Caco-2 (cell line): Measurements from ENCODE around the gene NR4A2. TPM values are rescaled to one million over a fixed set of nuclear protein-coding genes. Genes with fewer than 3 reads are reported as not detected.

Experiments
- BruUV-seq: library from RNA; stranded (reverse); fragments of 400-500 nt; replicated peaks from 2 replicates; lab custom pipeline; 2021; lab: Mats Ljungman, UMichigan
- CTCF ChIA-PET: fragments of 300-600 bp; sonication (Branson Sonifier 250); formaldehyde crosslinking; loops from one replicate; lab custom pipeline; 2022; ENCODE audit warnings: antibody characterized with exemption; lab: Charles Lee
- POLR2A ChIA-PET: fragments of 300-600 bp; sonication (Branson Sonifier 250); formaldehyde crosslinking; loops from one replicate; lab custom pipeline; 2022; ENCODE audit warnings: antibody characterized with exemption; lab: Charles Lee
- DNase-seq, 2 experiments: peaks; one replicate each; pipeline versions ENCODE4 v3.0.0 to v3.0.0-alpha.2; 2020 to 2022
- H3K27me3 ChIP-seq: replicated peaks from 2 replicates; pipeline ENCODE4 v1.6.0; 2011; ENCODE audit warnings: low read length; ENCODE audit not compliant: control insufficient read depth, insufficient read depth
- H3K36me3 ChIP-seq: 2 replicates; pipeline ENCODE4 v1.5.1; 2011; ENCODE audit warnings: low read length; ENCODE audit not compliant: control insufficient read depth, insufficient read depth
- H3K4me1 ChIP-seq: fragments of 250-450 bp; sonication (Bioruptor Pico); 2 replicates; pipeline ENCODE4 v1.5.1; 2020; ENCODE audit warnings: mild to moderate bottlenecking
- H3K4me3 ChIP-seq: 2 replicates; pipeline ENCODE4 v1.5.1; 2011; ENCODE audit warnings: low read depth, mild to moderate bottlenecking, control low read depth, low read length
- H3K9me3 ChIP-seq: fragments of 250-450 bp; sonication (Bioruptor Pico); 2 replicates; pipeline ENCODE4 v1.5.1; 2020; ENCODE audit warnings: mild to moderate bottlenecking, moderate library complexity
- H3K27ac Mint-ChIP-seq: one replicate; pipeline ENCODE4 v1.8.0; 2022; ENCODE audit warnings: mixed read lengths; ENCODE audit not compliant: unreplicated experiment
- H3K27me3 Mint-ChIP-seq: one replicate; pipeline ENCODE4 v1.8.0; 2022; ENCODE audit warnings: mixed read lengths; ENCODE audit not compliant: insufficient read depth, unreplicated experiment
- H3K36me3 Mint-ChIP-seq: one replicate; pipeline ENCODE4 v1.8.0; 2022; ENCODE audit warnings: mild to moderate bottlenecking, mixed read lengths; ENCODE audit not compliant: insufficient read depth, unreplicated experiment
- H3K4me1 Mint-ChIP-seq: one replicate; pipeline ENCODE4 v1.8.0; 2022; ENCODE audit warnings: low read depth, mixed read lengths; ENCODE audit not compliant: unreplicated experiment
- H3K4me3 Mint-ChIP-seq: one replicate; pipeline ENCODE4 v1.8.0; 2022; ENCODE audit warnings: mild to moderate bottlenecking, moderate library complexity, mixed read lengths; ENCODE audit not compliant: unreplicated experiment
- H3K9me3 Mint-ChIP-seq: one replicate; pipeline ENCODE4 v1.8.0; 2022; ENCODE audit warnings: mixed read lengths; ENCODE audit not compliant: unreplicated experiment
- CTCF ChIP-seq, 2 experiments: fragments of 200-600 bp in 1 of 2; IDR thresholded peaks; 1 replicate in 1 of 2; 2 replicates in 1 of 2; pipeline versions ENCODE4 v1.5.1 to v1.8.0; 2011 to 2022; ENCODE audit warnings: antibody characterized with exemption in 1 of 2, control low read depth in 1 of 2, inconsistent platforms in 1 of 2, low read depth in 1 of 2, low read length in 1 of 2, mild to moderate bottlenecking in 1 of 2, moderate library complexity in 1 of 2; ENCODE audit not compliant: insufficient read depth in 1 of 2, severe bottlenecking in 1 of 2, unreplicated experiment in 1 of 2
- intact Hi-C: fragments of 100-400 bp; cut with micrococcal nuclease; formaldehyde crosslinking; loops from one replicate; pipeline ENCODE4 v1.10.0; 2022; ENCODE audit not compliant: unreplicated experiment
- total RNA-seq: library from RNA; stranded (reverse); gene quantifications from 2 replicates; pipeline ENCODE4 v1.2.3, GENCODE V29; 2022

NR4A2 gene
- total RNA-seq, 1 experiment from 2014 or later = 0.91 TPM

- H3K4me3 Mint-ChIP-seq = no peak overlapping the region
- no peak overlapping the region for H3K4me3 ChIP-seq
- peaks cover 12% of the 10 kb centered on the region; the same call in 1 of the 2 replicates for H3K4me1 ChIP-seq
- H3K4me1 Mint-ChIP-seq = peaks cover 16% of the 10 kb centered on the region
- POLR2A ChIA-PET = no interaction called here
- H3K9me3 Mint-ChIP-seq = no peaks in the 10 kb centered on the region
- no peaks in the 10 kb centered on the region for H3K36me3 ChIP-seq
- H3K36me3 Mint-ChIP-seq = no peaks in the 10 kb centered on the region
- TF ChIP-seq CTCF (IDR thresholded peaks at IDR 0.05; ENCODE audit: insufficient read depth in 1 of 2, low read depth in 1 of 2, low read length in 1 of 2, severe bottlenecking in 1 of 2, unreplicated experiment in 1 of 2) = no peak
- BruUV-seq = no TSS peak
- no peak overlapping the region for H3K27ac Mint-ChIP-seq
- no peak for DNase-seq
- H3K27me3 ChIP-seq = no peaks in the 10 kb centered on the region
- intact Hi-C loops = no loop called here
- H3K9me3 ChIP-seq = no peaks in the 10 kb centered on the region; the same call in 1 of the 2 replicates
- H3K27me3 Mint-ChIP-seq = no peaks in the 10 kb centered on the region
- CTCF ChIA-PET = no interaction called here
These were observed 46.5 kb upstream of the NR4A2 start for GRCh38 chr2:156379071-156379470.

GRCh38 chr2:156366753-156367152 lies 34.2 kb upstream of the NR4A2 start:
- Mint-ChIP-seq H3K9me3 (no peaks in the 10 kb centered on the region), H3K36me3 (no peaks in the 10 kb centered on the region), H3K4me3 (no peak overlapping the region), H3K4me1 (no peaks in the 10 kb centered on the region), H3K27me3 (peaks cover 2% of the 10 kb centered on the region), H3K27ac (no peak overlapping the region)
- Histone ChIP-seq H3K4me3 (no peak overlapping the region), H3K4me1 (no peaks in the 10 kb centered on the region), H3K27me3 (no peaks in the 10 kb centered on the region; the same call in 1 of the 2 replicates), H3K9me3 (no peaks in the 10 kb centered on the region), H3K36me3 (no peaks in the 10 kb centered on the region)
- intact Hi-C loops = no loop called here
- no peak for TF ChIP-seq CTCF (IDR thresholded peaks at IDR 0.05; ENCODE audit: insufficient read depth in 1 of 2, low read depth in 1 of 2, low read length in 1 of 2, severe bottlenecking in 1 of 2, unreplicated experiment in 1 of 2)
- CTCF ChIA-PET = no interaction called here
- no TSS peak for BruUV-seq
- DNase-seq = no peak
- POLR2A ChIA-PET = no interaction called here

GRCh38 chr2:156363141-156363540 lies 30.6 kb upstream of the NR4A2 start:
- H3K27ac Mint-ChIP-seq = no peak overlapping the region
- BruUV-seq = no TSS peak
- H3K27me3 Mint-ChIP-seq = peaks cover 2% of the 10 kb centered on the region
- no peaks in the 10 kb centered on the region for H3K9me3 ChIP-seq
- no peaks in the 10 kb centered on the region for H3K4me1 Mint-ChIP-seq
- H3K4me1 ChIP-seq = no peaks in the 10 kb centered on the region
- H3K9me3 Mint-ChIP-seq = no peaks in the 10 kb centered on the region
- intact Hi-C loops = no loop called here
- CTCF ChIA-PET = interaction anchor here (0.5 kb wide), 1 partner anchor 146 kb away, joined by 5 read pairs; no protein-coding TSS in a partner anchor
- H3K4me3 Mint-ChIP-seq = no peak overlapping the region
- POLR2A ChIA-PET = no interaction called here
- no peaks in the 10 kb centered on the region for H3K36me3 Mint-ChIP-seq
- no peak for DNase-seq
- no peaks in the 10 kb centered on the region for H3K36me3 ChIP-seq
- H3K27me3 ChIP-seq = no peaks in the 10 kb centered on the region; the same call in 1 of the 2 replicates
- H3K4me3 ChIP-seq = no peak overlapping the region
- TF ChIP-seq CTCF (IDR thresholded peaks at IDR 0.05; ENCODE audit: insufficient read depth in 1 of 2, low read depth in 1 of 2, low read length in 1 of 2, severe bottlenecking in 1 of 2, unreplicated experiment in 1 of 2) = no peak
